Measurements from ENCODE around the gene CYP24A1. TPM values are rescaled to one million over a fixed set of nuclear protein-coding genes. Genes with fewer than 3 reads are reported as not detected.
A peak's percentile ranks its signal among the peaks of the same experiment; 100 is the strongest.

CYP24A1 gene
- total RNA-seq, 3 donors from 2014 or later (not counting 1 experiment from before 2014, with no cell fraction given) = 0.12 TPM; not detected in 2

- DNase-seq = no peak
- no peaks in the 10 kb centered on the region for H3K9me3 Mint-ChIP-seq
- H3K36me3 ChIP-seq (ENCODE audit: control insufficient read depth, insufficient read depth, low read length) = peaks cover 13% of the 10 kb centered on the region
- no peaks in the 10 kb centered on the region for H3K27me3 Mint-ChIP-seq (ENCODE audit: low read depth in 2 of 2)
- peaks cover 11% of the 10 kb centered on the region for H3K4me1 ChIP-seq (ENCODE audit: control insufficient read depth, insufficient read depth, low read length)
- H3K4me3 Mint-ChIP-seq = no peak overlapping the region
- H3K27ac ChIP-seq (ENCODE audit: low read length) = no peak overlapping the region
- no peak for ATAC-seq
- no peaks in the 10 kb centered on the region for H3K27me3 ChIP-seq (ENCODE audit: control insufficient read depth, insufficient read depth, low read length)
- H3K4me3 ChIP-seq (ENCODE audit: low read length) = no peak overlapping the region
- WGBS (ENCODE audit: insufficient coverage) = 78% methylated on average over 1 of the region's 1 CpG
- no peaks in the 10 kb centered on the region for H3K36me3 Mint-ChIP-seq
- intact Hi-C loops (cut with micrococcal nuclease) = no loop called here
- no peak overlapping the region for H3K27ac Mint-ChIP-seq
- no peak for TF ChIP-seq CTCF (IDR thresholded peaks at IDR 0.05)
- H3K9me3 ChIP-seq (ENCODE audit: control insufficient read depth, insufficient read depth, low read length) = no peaks in the 10 kb centered on the region
- peaks cover 27 to 30% of the 10 kb centered on the region in 2 donors for H3K4me1 Mint-ChIP-seq
Measured at GRCh38 chr20:54212226-54212625, 38.4 kb upstream of the CYP24A1 start.

GRCh38 chr20:54209216-54209813 is 35.5 kb upstream of the CYP24A1 start:
- Histone ChIP-seq H3K4me1 (ENCODE audit: control insufficient read depth, insufficient read depth, low read length) (peaks cover 11% of the 10 kb centered on the region), H3K4me3 (ENCODE audit: low read length) (no peak overlapping the region), H3K9me3 (ENCODE audit: control insufficient read depth, insufficient read depth, low read length) (no peaks in the 10 kb centered on the region), H3K36me3 (ENCODE audit: control insufficient read depth, insufficient read depth, low read length) (no peaks in the 10 kb centered on the region), H3K27me3 (ENCODE audit: control insufficient read depth, insufficient read depth, low read length) (no peaks in the 10 kb centered on the region), H3K27ac (ENCODE audit: low read length) (no peak overlapping the region)
- H3K36me3 Mint-ChIP-seq = no peaks in the 10 kb centered on the region
- peak overlapping the region in 1 of 2 donors; percentile 98 for H3K27ac Mint-ChIP-seq
- WGBS (ENCODE audit: insufficient coverage) = 96% methylated on average over 3 of the region's 5 CpGs
- H3K4me3 Mint-ChIP-seq = peak overlapping the region; percentile 92
- H3K4me1 Mint-ChIP-seq = peaks cover 22 to 30% of the 10 kb centered on the region in 2 donors
- H3K27me3 Mint-ChIP-seq (ENCODE audit: low read depth in 2 of 2) = no peaks in the 10 kb centered on the region
- intact Hi-C loops (cut with micrococcal nuclease) = loop anchor here (10.0 kb wide), 1 partner anchor 435 kb away; no protein-coding TSS in a partner anchor
- no peak for TF ChIP-seq CTCF (IDR thresholded peaks at IDR 0.05)
- no peaks in the 10 kb centered on the region for H3K9me3 Mint-ChIP-seq
- DNase-seq (no peak), ATAC-seq (no peak)

- no peaks in the 10 kb centered on the region for H3K27me3 Mint-ChIP-seq (ENCODE audit: low read depth in 2 of 2)
- ATAC-seq (no peak), DNase-seq (no peak)
- Histone ChIP-seq H3K36me3 (ENCODE audit: control insufficient read depth, insufficient read depth, low read length) (no peaks in the 10 kb centered on the region), H3K27me3 (ENCODE audit: control insufficient read depth, insufficient read depth, low read length) (no peaks in the 10 kb centered on the region), H3K4me3 (ENCODE audit: low read length) (peak overlapping the region; percentile 74), H3K9me3 (ENCODE audit: control insufficient read depth, insufficient read depth, low read length) (no peaks in the 10 kb centered on the region), H3K27ac (ENCODE audit: low read length) (no peak overlapping the region), H3K4me1 (ENCODE audit: control insufficient read depth, insufficient read depth, low read length) (peaks cover 11% of the 10 kb centered on the region)
- no peaks in the 10 kb centered on the region for H3K36me3 Mint-ChIP-seq
- no peak for TF ChIP-seq CTCF (IDR thresholded peaks at IDR 0.05)
- intact Hi-C loops (cut with micrococcal nuclease) = loop anchor here (10.0 kb wide), 1 partner anchor 436 kb away; no protein-coding TSS in a partner anchor
- H3K4me1 Mint-ChIP-seq = peaks cover 22 to 30% of the 10 kb centered on the region in 2 donors
- peak overlapping the region; percentile 73 to 98 for H3K27ac Mint-ChIP-seq
- peak overlapping the region; percentile 92 for H3K4me3 Mint-ChIP-seq
- WGBS (ENCODE audit: insufficient coverage) = 9% methylated on average over 15 of the region's 15 CpGs
- no peaks in the 10 kb centered on the region for H3K9me3 Mint-ChIP-seq
Measured at GRCh38 chr20:54208548-54209176, 34.9 kb upstream of the CYP24A1 start.

Measured in natural killer cell (primary cell).